Activated CD4-positive, alpha-beta T cell treated with anti-CD3 and anti-CD28 coated beads, Interleukin-2, Interleukin-4, amounts not matched to agents 100 ng/mL and 50 ng/mL, durations not matched to agents 16 hours and 8 hours (primary cell): Measurements from ENCODE around the gene LAIR2.
"Not testable (repeated sequence)": the region's sequence is repeated elsewhere in the genome, so short reads cannot be mapped to it uniquely, and the experiment has no call there.

Source experiments
- DNase-seq: peaks from one replicate; pipeline ENCODE4 v3.0.0-alpha.2; 2020; ENCODE audit warnings: low spot score

The LAIR2 gene

GRCh38 chr19:54493967-54494585 is 8.6 kb upstream of the LAIR2 start:
- DNase-seq = no peak

- DNase-seq = not testable (repeated sequence)
Observed at GRCh38 chr19:54495284-54495683, 7.3 kb upstream of the LAIR2 start.

- peak; percentile 41 for DNase-seq
Observed at GRCh38 chr19:54497747-54498450, 4.7 kb upstream of the LAIR2 start.

GRCh38 chr19:54498451-54498772 is 4.2 kb upstream of the LAIR2 start:
- not testable (repeated sequence) for DNase-seq

GRCh38 chr19:54505542-54505941 is 2.9 kb downstream of the LAIR2 start:
- not testable (repeated sequence) for DNase-seq

GRCh38 chr19:54506079-54506478 is 3.4 kb downstream of the LAIR2 start:
- DNase-seq = no peak

- not testable (repeated sequence) for DNase-seq
Observed at GRCh38 chr19:54507038-54507717, 4.5 kb downstream of the LAIR2 start.

GRCh38 chr19:54507824-54508223 is 5.2 kb downstream of the LAIR2 start:
- no peak for DNase-seq

- not testable (repeated sequence) for DNase-seq
Observed at GRCh38 chr19:54508487-54508886, 5.9 kb downstream of the LAIR2 start.

GRCh38 chr19:54509200-54509940 is 6.7 kb downstream of the LAIR2 start:
- DNase-seq = not testable (repeated sequence)

- DNase-seq = no peak
Observed at GRCh38 chr19:54515156-54515555, 12.5 kb downstream of the LAIR2 start.

GRCh38 chr19:54517483-54517882 is 14.9 kb downstream of the LAIR2 start:
- DNase-seq = peak; percentile 56

- DNase-seq = peak; percentile 86
Observed at GRCh38 chr19:54518844-54519243, 16.2 kb downstream of the LAIR2 start.

- peak; percentile 34 for DNase-seq
Observed at GRCh38 chr19:54521022-54521859, 18.6 kb downstream of the LAIR2 start.

- no peak for DNase-seq
Observed at GRCh38 chr19:54521860-54522513, 19.4 kb downstream of the LAIR2 start.

- peak; percentile 83 for DNase-seq
Observed at GRCh38 chr19:54523403-54523802, 20.8 kb downstream of the LAIR2 start.

GRCh38 chr19:54525636-54526035 is 23.0 kb downstream of the LAIR2 start:
- DNase-seq = no peak

GRCh38 chr19:54526972-54527371 is 24.3 kb downstream of the LAIR2 start:
- no peak for DNase-seq

- DNase-seq = no peak
Observed at GRCh38 chr19:54530866-54531265, 28.2 kb downstream of the LAIR2 start.

- DNase-seq = peak; percentile 65
Observed at GRCh38 chr19:54532528-54532927, 29.9 kb downstream of the LAIR2 start.

GRCh38 chr19:54533476-54533875 is 30.8 kb downstream of the LAIR2 start:
- no peak for DNase-seq
